Neuronal stem cell (in vitro differentiated cells): ENCODE data around the gene PCDHGB3.
"Not testable (repeated sequence)": the region's sequence is repeated elsewhere in the genome, so short reads cannot be mapped to it uniquely, and the experiment has no call there.

Source experiments
- DNase-seq: peaks from one replicate; pipeline ENCODE4 v3.0.0-alpha.2; 2013; ENCODE audit warnings: low spot score
- H2AFZ ChIP-seq: one replicate; pipeline ENCODE4 v1.6.1; 2013; ENCODE audit warnings: mild to moderate bottlenecking, low read length, inconsistent platforms
- H2AK5ac ChIP-seq: 2 replicates; pipeline ENCODE4 v1.6.1; 2013; ENCODE audit warnings: low read depth, mild to moderate bottlenecking, inconsistent platforms, low read length, moderate library complexity, mixed read lengths
- H2BK120ac ChIP-seq: 2 replicates; pipeline ENCODE4 v1.6.1; 2013; ENCODE audit warnings: low read depth, mild to moderate bottlenecking, inconsistent platforms, low read length, moderate library complexity, mixed read lengths
- H2BK12ac ChIP-seq: one replicate; pipeline ENCODE4 v1.6.1; 2013; ENCODE audit warnings: low read length, inconsistent platforms
- H2BK15ac ChIP-seq: 2 replicates; pipeline ENCODE4 v1.6.1; 2013; ENCODE audit warnings: mild to moderate bottlenecking, low read length, inconsistent platforms, mixed read lengths
- H2BK5ac ChIP-seq: one replicate; pipeline ENCODE4 v1.6.1; 2013; ENCODE audit warnings: inconsistent platforms, mild to moderate bottlenecking, low read length, moderate library complexity
- H3K14ac ChIP-seq: one replicate; pipeline ENCODE4 v1.6.1; 2013; ENCODE audit warnings: low read length, inconsistent platforms
- H3K18ac ChIP-seq: 2 replicates; pipeline ENCODE4 v1.6.1; 2013; ENCODE audit warnings: low read length, inconsistent platforms
- H3K23ac ChIP-seq: 2 replicates; pipeline ENCODE4 v1.6.1; 2013; ENCODE audit warnings: low read depth, mild to moderate bottlenecking, mixed read lengths, low read length, inconsistent platforms; ENCODE audit not compliant: poor library complexity
- H3K27ac ChIP-seq: replicated peaks from 3 replicates; pipeline ENCODE4 v1.5.1; 2013; ENCODE audit warnings: low read length, inconsistent platforms
- H3K27me3 ChIP-seq, 3 experiments: 2 replicates each; pipeline ENCODE4 v1.6.1; 2013; ENCODE audit warnings: low read length in 3 of 3, mild to moderate bottlenecking in 2 of 3, inconsistent platforms in 1 of 3, low read depth in 1 of 3, mixed read lengths in 1 of 3, moderate library complexity in 1 of 3; ENCODE audit not compliant: control insufficient read depth in 3 of 3, insufficient read depth in 3 of 3
- H3K36me3 ChIP-seq, 2 donors: replicated peaks in 1 of 2; 2 replicates each; pipeline ENCODE4 v1.6.1; 2013; ENCODE audit warnings: low read length in 2 of 2; ENCODE audit not compliant: control insufficient read depth in 2 of 2, insufficient read depth in 2 of 2
- H3K4ac ChIP-seq: 2 replicates; pipeline ENCODE4 v1.6.1; 2013; ENCODE audit warnings: inconsistent platforms, mild to moderate bottlenecking, low read length, moderate library complexity
- H3K4me1 ChIP-seq, 2 donors: 1 replicate in 1 of 2; 2 replicates in 1 of 2; pipeline ENCODE4 v1.6.1; 2013; ENCODE audit warnings: low read length in 2 of 2, low read depth in 1 of 2; ENCODE audit not compliant: control insufficient read depth in 2 of 2, insufficient read depth in 1 of 2
- H3K4me2 ChIP-seq: one replicate; pipeline ENCODE4 v1.6.1; 2013; ENCODE audit warnings: mild to moderate bottlenecking, low read length, inconsistent platforms; ENCODE audit not compliant: insufficient read depth, poor library complexity, severe bottlenecking
- H3K4me3 ChIP-seq, 2 donors: 2 replicates each; pipeline ENCODE4 v1.5.1; 2013; ENCODE audit warnings: low read length in 2 of 2, mild to moderate bottlenecking in 2 of 2, inconsistent platforms in 1 of 2, moderate library complexity in 1 of 2
- H3K79me1 ChIP-seq: one replicate; pipeline ENCODE4 v1.6.1; 2013; ENCODE audit warnings: low read depth, mild to moderate bottlenecking, inconsistent platforms, low read length, moderate library complexity
- H3K9ac ChIP-seq: one replicate; pipeline ENCODE4 v1.6.1; 2013; ENCODE audit warnings: mild to moderate bottlenecking, low read depth, low read length, inconsistent platforms; ENCODE audit not compliant: poor library complexity
- H3K9me3 ChIP-seq, 2 donors: replicated peaks in 1 of 2; 2 replicates each; pipeline versions ENCODE3 to v1.6.1; 2013; ENCODE audit warnings: low read length in 2 of 2, mild to moderate bottlenecking in 2 of 2, inconsistent platforms in 1 of 2, low read depth in 1 of 2, mixed read lengths in 1 of 2, moderate library complexity in 1 of 2; ENCODE audit not compliant: control insufficient read depth in 2 of 2, insufficient read depth in 1 of 2
- H4K8ac ChIP-seq: one replicate; pipeline ENCODE4 v1.6.1; 2013; ENCODE audit warnings: low read depth, mild to moderate bottlenecking, inconsistent platforms, low read length, moderate library complexity
- H4K91ac ChIP-seq: one replicate; pipeline ENCODE4 v1.6.1; 2013; ENCODE audit warnings: low read length, low read depth, mild to moderate bottlenecking, inconsistent platforms; ENCODE audit not compliant: poor library complexity
- WGBS, 2 donors: extraction: QIAGEN DNeasy Blood & Tissue Kit; methylation state at CpG; one replicate each; pipeline ENCODE4 v1.1.7; 2013; ENCODE audit warnings: missing lambda C conversion rate in 2 of 2, mixed read lengths in 1 of 2; ENCODE audit not compliant: insufficient read length in 2 of 2, insufficient replicate concordance in 1 of 2; ENCODE audit errors: extremely low coverage in 2 of 2; 5-methylcytosine and 5-hydroxymethylcytosine counted together

PCDHGB3 gene

GRCh38 chr5:141346017-141346416 is 24.0 kb upstream of the PCDHGB3 start:
- H2BK15ac ChIP-seq, H2AK5ac ChIP-seq, H3K14ac ChIP-seq, H3K23ac ChIP-seq, H3K9ac ChIP-seq, H2BK5ac ChIP-seq, H3K4ac ChIP-seq, H3K4me2 ChIP-seq, H2BK12ac ChIP-seq, H4K8ac ChIP-seq, H3K27me3 ChIP-seq, H2BK120ac ChIP-seq, H3K4me3 ChIP-seq, H3K79me1 ChIP-seq, DNase-seq, H3K27ac ChIP-seq, H3K18ac ChIP-seq, H3K36me3 ChIP-seq, H3K4me1 ChIP-seq, H2AFZ ChIP-seq, H4K91ac ChIP-seq: not testable (repeated sequence)
- no CpG with 5 or more reads among the region's 35 CpGs for WGBS, 2 donors
- H3K9me3 ChIP-seq = peaks cover 16 to 26% of the 10 kb centered on the region in 2 donors

GRCh38 chr5:141349917-141350619 is 20.0 kb upstream of the PCDHGB3 start, which contains the start of gene PCDHGB1:
Gene PCDHGB1 (plus strand): TSS chr5:141350099. CDS start chr5:141350261, 162 bp downstream.
- Histone ChIP-seq H3K4me3 (peak within 1 kb of the TSS in 1 of 2 donors; percentile 20), H3K79me1 (no peaks in the 10 kb centered on the region), H3K36me3 (no peaks in the 10 kb centered on the region), H3K4me1 (no peaks in the 10 kb centered on the region), H2BK15ac (no peak within 1 kb of the TSS), H3K27me3 (no peaks in the 10 kb centered on the region), H2BK12ac (no peak within 1 kb of the TSS), H4K91ac (no peak within 1 kb of the TSS), H2BK120ac (no peak within 1 kb of the TSS), H3K9ac (no peak within 1 kb of the TSS), H3K27ac (no peak within 1 kb of the TSS), H2AK5ac (no peak within 1 kb of the TSS), H2BK5ac (no peak within 1 kb of the TSS), H3K4ac (no peak within 1 kb of the TSS), H3K18ac (no peak within 1 kb of the TSS), H4K8ac (no peak within 1 kb of the TSS), H2AFZ (peak within 1 kb of the TSS; percentile 84), H3K4me2 (no peak within 1 kb of the TSS), H3K23ac (no peak within 1 kb of the TSS), H3K14ac (no peak within 1 kb of the TSS), H3K9me3 (peaks cover 14 to 33% of the 10 kb centered on the region in 2 donors)
- no peak for DNase-seq
- WGBS, 2 donors = 100% methylated on average over 3 to 7 of the region's 29 CpGs

- Histone ChIP-seq H2AFZ (no peak overlapping the region), H3K79me1 (no peaks in the 10 kb centered on the region), H3K14ac (no peak overlapping the region), H3K36me3 (peaks cover 0 to under 1% of the 10 kb centered on the region in 2 donors), H4K8ac (no peak overlapping the region), H3K4me2 (no peak overlapping the region), H3K27ac (no peak overlapping the region), H2BK12ac (no peak overlapping the region), H2AK5ac (no peak overlapping the region), H3K9ac (no peak overlapping the region), H2BK5ac (no peak overlapping the region), H3K9me3 (peaks cover 20 to 45% of the 10 kb centered on the region in 2 donors), H2BK15ac (no peak overlapping the region), H4K91ac (no peak overlapping the region), H3K23ac (no peak overlapping the region), H3K4ac (no peak overlapping the region), H3K18ac (no peak overlapping the region), H3K4me1 (no peaks in the 10 kb centered on the region), H3K4me3 (no peak overlapping the region), H2BK120ac (no peak overlapping the region), H3K27me3 (peaks cover 0 to 2% (median 0%) of the 10 kb centered on the region in 3 experiments)
- no CpG with 5 or more reads among the region's 36 CpGs for WGBS, 2 donors
- DNase-seq = no peak
Observed at GRCh38 chr5:141351591-141351990, 18.5 kb upstream of the PCDHGB3 start.

- Histone ChIP-seq H3K9ac (no peak within 1 kb of the TSS), H4K91ac (no peak within 1 kb of the TSS), H2AFZ (no peak within 1 kb of the TSS), H3K14ac (no peak within 1 kb of the TSS), H3K4me1 (no peaks in the 10 kb centered on the region), H3K9me3 (peaks cover 24 to 69% of the 10 kb centered on the region in 2 donors), H3K27ac (no peak within 1 kb of the TSS), H3K18ac (no peak within 1 kb of the TSS), H3K23ac (no peak within 1 kb of the TSS), H4K8ac (no peak within 1 kb of the TSS), H2BK12ac (no peak within 1 kb of the TSS), H2BK5ac (no peak within 1 kb of the TSS), H3K4me2 (no peak within 1 kb of the TSS), H2BK15ac (no peak within 1 kb of the TSS), H2AK5ac (no peak within 1 kb of the TSS), H3K4ac (no peak within 1 kb of the TSS), H2BK120ac (no peak within 1 kb of the TSS), H3K27me3 (peaks cover 0 to 4% (median 0%) of the 10 kb centered on the region in 3 experiments), H3K4me3 (no peak within 1 kb of the TSS), H3K36me3 (peaks cover 0 to 3% of the 10 kb centered on the region in 2 donors), H3K79me1 (no peaks in the 10 kb centered on the region)
- no peak for DNase-seq
- WGBS, 2 donors = no CpG with 5 or more reads among the region's 29 CpGs
Observed at GRCh38 chr5:141354900-141355469, 15.1 kb upstream of the PCDHGB3 start, which contains the start of gene PCDHGA4. Gene PCDHGA4 (plus strand): TSS chr5:141355021. CDS start chr5:141355108, 87 bp downstream.
